Left forelimb (tissue), 1 donor: ENCODE data around the gene DBNDD1.

ENCODE experiments used
- DNase-seq: peaks from one replicate; pipeline ENCODE4 v3.0.0-alpha.2; 2018; ENCODE audit warnings: low spot score

DBNDD1 gene

GRCh38 chr16:89961920-89962319, 57.3 kb downstream of the DBNDD1 start:
- DNase-seq, result no peak

- no peak for DNase-seq
These were observed 58.3 kb downstream of the DBNDD1 start for GRCh38 chr16:89960966-89961365.

- no peak for DNase-seq
These were observed 60.7 kb downstream of the DBNDD1 start for GRCh38 chr16:89958596-89958995.

GRCh38 chr16:89958068-89958467, 61.2 kb downstream of the DBNDD1 start:
- DNase-seq, result no peak

GRCh38 chr16:89957216-89957785, 62.0 kb downstream of the DBNDD1 start:
- DNase-seq, result no peak

- DNase-seq, result no peak
These were observed 62.6 kb downstream of the DBNDD1 start for GRCh38 chr16:89956505-89957215.

- no peak for DNase-seq
These were observed 64.1 kb downstream of the DBNDD1 start for GRCh38 chr16:89955001-89955685.
